Measurements from ENCODE around the gene NFU1.

- TF ChIP-seq, protein P1, sequence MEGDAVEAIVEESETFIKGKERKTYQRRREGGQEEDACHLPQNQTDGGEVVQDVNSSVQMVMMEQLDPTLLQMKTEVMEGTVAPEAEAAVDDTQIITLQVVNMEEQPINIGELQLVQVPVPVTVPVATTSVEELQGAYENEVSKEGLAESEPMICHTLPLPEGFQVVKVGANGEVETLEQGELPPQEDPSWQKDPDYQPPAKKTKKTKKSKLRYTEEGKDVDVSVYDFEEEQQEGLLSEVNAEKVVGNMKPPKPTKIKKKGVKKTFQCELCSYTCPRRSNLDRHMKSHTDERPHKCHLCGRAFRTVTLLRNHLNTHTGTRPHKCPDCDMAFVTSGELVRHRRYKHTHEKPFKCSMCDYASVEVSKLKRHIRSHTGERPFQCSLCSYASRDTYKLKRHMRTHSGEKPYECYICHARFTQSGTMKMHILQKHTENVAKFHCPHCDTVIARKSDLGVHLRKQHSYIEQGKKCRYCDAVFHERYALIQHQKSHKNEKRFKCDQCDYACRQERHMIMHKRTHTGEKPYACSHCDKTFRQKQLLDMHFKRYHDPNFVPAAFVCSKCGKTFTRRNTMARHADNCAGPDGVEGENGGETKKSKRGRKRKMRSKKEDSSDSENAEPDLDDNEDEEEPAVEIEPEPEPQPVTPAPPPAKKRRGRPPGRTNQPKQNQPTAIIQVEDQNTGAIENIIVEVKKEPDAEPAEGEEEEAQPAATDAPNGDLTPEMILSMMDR (IDR thresholded peaks at IDR 0.05), result no peak
- TF ChIP-seq POLR2A (IDR thresholded peaks at IDR 0.05; ENCODE audit: low read depth), result no peak
These were observed 45.8 kb upstream of the NFU1 start for GRCh38 chr2:69483024-69483423.
